ENCODE results near the gene PEA15. TPM values are rescaled to one million over a fixed set of nuclear protein-coding genes. Genes with fewer than 3 reads are reported as not detected.

Gene PEA15
- total RNA-seq, 4 donors from 2014 or later = 89.7 to 144 (median 124) TPM

DNA sequence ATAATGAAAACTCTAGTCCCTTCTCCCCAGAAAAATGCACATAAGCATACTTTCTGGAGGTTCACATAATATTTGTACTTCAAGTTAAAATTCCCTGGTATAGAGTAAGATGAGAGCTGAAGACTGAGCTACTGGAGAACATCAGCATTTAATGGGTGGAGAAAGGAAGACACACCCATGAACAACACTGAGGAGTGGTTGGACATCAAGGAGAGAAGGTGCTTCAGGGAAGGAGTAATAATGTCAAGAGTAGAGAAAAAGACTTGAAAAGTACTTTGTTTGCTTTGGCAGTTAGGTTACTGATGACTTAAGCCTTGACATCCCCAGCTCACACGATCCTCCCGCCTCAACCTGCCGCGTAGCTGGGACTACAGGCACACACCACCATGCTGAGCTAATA, 21.9 kb downstream of the PEA15 start:
- TF ChIP-seq, protein P1, sequence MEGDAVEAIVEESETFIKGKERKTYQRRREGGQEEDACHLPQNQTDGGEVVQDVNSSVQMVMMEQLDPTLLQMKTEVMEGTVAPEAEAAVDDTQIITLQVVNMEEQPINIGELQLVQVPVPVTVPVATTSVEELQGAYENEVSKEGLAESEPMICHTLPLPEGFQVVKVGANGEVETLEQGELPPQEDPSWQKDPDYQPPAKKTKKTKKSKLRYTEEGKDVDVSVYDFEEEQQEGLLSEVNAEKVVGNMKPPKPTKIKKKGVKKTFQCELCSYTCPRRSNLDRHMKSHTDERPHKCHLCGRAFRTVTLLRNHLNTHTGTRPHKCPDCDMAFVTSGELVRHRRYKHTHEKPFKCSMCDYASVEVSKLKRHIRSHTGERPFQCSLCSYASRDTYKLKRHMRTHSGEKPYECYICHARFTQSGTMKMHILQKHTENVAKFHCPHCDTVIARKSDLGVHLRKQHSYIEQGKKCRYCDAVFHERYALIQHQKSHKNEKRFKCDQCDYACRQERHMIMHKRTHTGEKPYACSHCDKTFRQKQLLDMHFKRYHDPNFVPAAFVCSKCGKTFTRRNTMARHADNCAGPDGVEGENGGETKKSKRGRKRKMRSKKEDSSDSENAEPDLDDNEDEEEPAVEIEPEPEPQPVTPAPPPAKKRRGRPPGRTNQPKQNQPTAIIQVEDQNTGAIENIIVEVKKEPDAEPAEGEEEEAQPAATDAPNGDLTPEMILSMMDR (IDR thresholded peaks at IDR 0.05; ENCODE audit: low read depth) = no peak

DNA sequence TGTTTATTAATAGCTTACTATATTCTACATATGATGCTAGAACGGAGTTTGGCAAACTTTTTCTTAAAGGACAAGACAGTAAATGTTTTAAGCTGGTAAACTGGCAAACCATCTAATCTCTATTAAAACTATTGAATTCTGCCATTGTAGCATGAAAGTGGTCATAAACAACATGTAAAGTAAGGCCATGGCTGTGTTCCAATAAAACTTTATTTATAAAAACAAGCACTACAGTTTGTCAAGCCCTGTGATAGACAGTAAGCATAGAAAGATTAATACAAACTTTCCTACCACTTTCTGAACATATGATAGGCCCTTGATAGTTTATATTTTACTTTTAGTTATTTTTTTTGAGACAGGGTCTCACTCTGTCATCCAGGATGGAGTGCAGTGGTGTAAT, 22.4 kb downstream of the PEA15 start:
- TF ChIP-seq, protein P1 (IDR thresholded peaks at IDR 0.05; ENCODE audit: low read depth) = no peak

DNA sequence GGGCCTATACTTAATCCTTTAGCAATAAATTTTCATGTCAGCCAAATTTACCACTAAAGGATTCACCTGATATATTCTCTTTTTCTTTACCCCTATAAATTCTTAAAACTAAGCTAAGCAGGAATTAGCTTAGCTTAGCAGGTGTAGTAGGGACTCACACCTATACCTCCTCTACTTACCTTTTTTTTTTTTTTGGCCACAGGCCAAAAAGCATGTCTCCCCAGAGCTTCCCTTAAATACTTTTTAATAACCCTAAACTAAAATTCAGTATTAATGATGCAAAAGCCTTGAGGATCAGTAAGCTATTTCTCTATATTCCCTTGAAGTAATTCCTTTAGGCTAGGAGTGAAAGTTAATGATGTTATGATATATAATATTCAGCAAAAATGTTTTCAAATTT, 23.2 kb downstream of the PEA15 start:
- TF ChIP-seq, protein P1 (IDR thresholded peaks at IDR 0.05; ENCODE audit: low read depth) = no peak

DNA sequence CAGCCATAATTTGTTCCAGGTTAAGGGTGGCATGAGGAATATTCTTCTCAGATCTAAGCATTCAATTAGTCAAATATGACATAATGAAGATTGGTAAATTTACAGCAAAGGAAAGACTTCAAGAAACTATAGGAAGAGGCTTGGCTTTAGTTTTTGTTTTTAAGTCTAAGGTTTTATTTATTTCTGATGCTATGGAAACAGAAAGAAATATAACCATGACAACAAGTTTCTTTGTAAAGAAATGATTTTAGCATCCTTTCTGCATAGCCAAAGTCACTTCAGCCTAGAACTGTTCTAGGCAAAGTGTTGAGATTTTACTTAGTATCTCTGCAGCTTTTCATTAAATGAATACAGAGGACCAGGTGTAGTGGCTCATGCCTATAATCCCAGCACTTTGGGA, 27.7 kb downstream of the PEA15 start:
- TF ChIP-seq, protein P1 (IDR thresholded peaks at IDR 0.05; ENCODE audit: low read depth) = no peak

DNA sequence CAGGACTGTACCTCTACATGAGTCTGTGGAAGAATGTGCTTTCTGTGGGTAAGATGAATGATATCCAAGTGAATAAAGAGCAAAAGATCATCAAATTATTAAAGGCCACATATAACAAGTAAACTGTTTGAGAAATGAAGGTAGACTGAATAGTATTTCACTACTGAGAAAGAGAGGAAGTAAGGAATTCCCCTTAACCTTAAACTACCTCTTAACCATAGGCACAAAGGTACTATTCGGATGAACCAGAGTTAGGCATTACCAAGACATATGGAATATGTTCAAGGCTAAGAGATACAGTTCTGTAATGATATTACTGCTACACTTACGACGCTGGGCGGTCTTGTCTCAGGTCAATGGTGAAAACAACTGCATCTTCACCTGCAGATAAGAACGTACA, 31.6 kb downstream of the PEA15 start:
- TF ChIP-seq, protein P1 (IDR thresholded peaks at IDR 0.05; ENCODE audit: low read depth) = no peak

DNA sequence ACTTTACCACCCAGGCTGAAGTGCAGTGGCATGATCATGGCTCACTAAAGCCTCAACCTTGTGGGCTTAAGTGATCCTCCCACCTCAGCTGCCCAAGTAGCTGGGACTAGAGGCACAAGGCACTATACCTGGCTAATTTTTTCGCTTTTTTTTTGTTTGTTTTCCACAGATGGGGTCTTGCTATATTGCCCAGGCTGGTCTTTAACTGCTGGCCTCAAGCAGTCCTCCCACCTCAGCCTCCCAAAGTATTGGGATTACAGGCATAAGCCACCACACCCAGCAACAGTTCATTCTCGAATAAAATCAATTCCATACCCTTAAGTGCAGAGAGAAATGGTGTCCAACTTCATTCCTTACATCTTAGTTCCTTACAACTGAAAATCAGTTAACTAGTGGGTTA, 32.4 kb downstream of the PEA15 start:
- TF ChIP-seq, protein P1 (IDR thresholded peaks at IDR 0.05; ENCODE audit: low read depth) = no peak

DNA sequence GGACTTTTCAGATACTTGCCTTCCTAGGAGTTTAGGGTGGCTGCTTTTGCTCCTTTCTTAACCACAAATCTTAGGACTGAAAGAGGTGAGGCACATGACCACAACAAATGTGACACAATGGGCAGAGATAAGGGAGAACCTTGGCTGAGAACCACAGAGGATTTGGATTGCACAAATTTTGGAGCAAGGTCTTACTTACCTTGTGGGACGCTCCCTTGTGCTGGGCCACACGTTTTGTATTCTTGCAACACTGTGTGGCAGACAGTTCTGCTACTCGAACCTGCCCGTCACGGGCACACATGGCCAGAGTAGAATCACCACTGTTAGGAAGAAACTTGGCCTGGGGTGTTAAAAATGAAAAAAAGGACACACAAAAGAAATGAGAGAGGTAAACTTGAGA, 33.2 kb downstream of the PEA15 start:
- TF ChIP-seq, protein P1 (IDR thresholded peaks at IDR 0.05; ENCODE audit: low read depth) = no peak

Measured in subcutaneous adipose tissue (tissue), 4 donors.